ENCODE results near the gene PXN.
"Not testable (repeated sequence)": the region's sequence is repeated elsewhere in the genome, so short reads cannot be mapped to it uniquely, and the experiment has no call there.

The PXN gene

GRCh38 chr12:120204171-120204570 lies 61.4 kb downstream of the PXN start:
- DNase-seq: no peak

- DNase-seq: no peak
Measured at GRCh38 chr12:120200364-120200800, 65.1 kb downstream of the PXN start.

GRCh38 chr12:120199595-120200306 lies 65.8 kb downstream of the PXN start:
- no peak for DNase-seq

GRCh38 chr12:120199025-120199424 lies 66.5 kb downstream of the PXN start:
- no peak for DNase-seq

GRCh38 chr12:120197542-120197887 lies 68.0 kb downstream of the PXN start:
- no peak for DNase-seq

GRCh38 chr12:120196817-120197541 lies 68.6 kb downstream of the PXN start:
- DNase-seq: not testable (repeated sequence)

GRCh38 chr12:120196363-120196762 lies 69.2 kb downstream of the PXN start:
- no peak for DNase-seq

GRCh38 chr12:120194534-120195395 lies 70.8 kb downstream of the PXN start, which contains the start of gene GCN1:
TSS of gene GCN1 (minus strand) at chr12:120194715. CDS start at chr12:120194697, 18 bp downstream.
- peak; percentile 90 for DNase-seq

- DNase-seq: no peak
Measured at GRCh38 chr12:120194226-120194533, 71.3 kb downstream of the PXN start.

GRCh38 chr12:120193286-120193685 lies 72.2 kb downstream of the PXN start:
- not testable (repeated sequence) for DNase-seq

- no peak for DNase-seq
Measured at GRCh38 chr12:120190985-120191480, 74.5 kb downstream of the PXN start.

- DNase-seq: no peak
Measured at GRCh38 chr12:120190386-120190785, 75.1 kb downstream of the PXN start.

- no peak for DNase-seq
Measured at GRCh38 chr12:120186654-120187053, 78.9 kb downstream of the PXN start.

- no peak for DNase-seq
Measured at GRCh38 chr12:120183211-120183631, 82.3 kb downstream of the PXN start.

- DNase-seq: no peak
Measured at GRCh38 chr12:120181991-120182631, 83.4 kb downstream of the PXN start.

GRCh38 chr12:120180975-120181374 lies 84.6 kb downstream of the PXN start:
- no peak for DNase-seq

- no peak for DNase-seq
Measured at GRCh38 chr12:120175537-120175936, 90.0 kb downstream of the PXN start.

- no peak for DNase-seq
Measured at GRCh38 chr12:120175062-120175461, 90.5 kb downstream of the PXN start.

GRCh38 chr12:120172053-120172452 lies 93.5 kb downstream of the PXN start:
- DNase-seq: no peak

GRCh38 chr12:120170631-120171030 lies 94.9 kb downstream of the PXN start:
- DNase-seq: no peak

- no peak for DNase-seq
Measured at GRCh38 chr12:120169946-120170345, 95.6 kb downstream of the PXN start.

- DNase-seq: no peak
Measured at GRCh38 chr12:120168337-120168736, 97.2 kb downstream of the PXN start.
